GM10266 (cell line): ENCODE results near the gene CRYGC.

Experiments used
- DNase-seq: peaks from one replicate; pipeline ENCODE4 v3.0.0; 2012; ENCODE audit errors: extremely low spot score
- CTCF ChIP-seq: IDR thresholded peaks from 2 replicates; pipeline ENCODE4 v1.5.1; 2012; ENCODE audit warnings: mild to moderate bottlenecking, low read depth; ENCODE audit not compliant: control insufficient read depth, insufficient read depth; ENCODE audit errors: missing control alignments

CRYGC gene

GRCh38 chr2:208164951-208165755 is 35.5 kb upstream of the CRYGC start:
- DNase-seq: no peak
- no peak for TF ChIP-seq CTCF

GRCh38 chr2:208163489-208163888 is 33.9 kb upstream of the CRYGC start, which contains the start of gene CRYGA:
Gene CRYGA, minus strand, starts transcription at chr2:208163589. Its CDS starts 33 bp downstream, at chr2:208163556.
- DNase-seq: no peak
- no peak for TF ChIP-seq CTCF

GRCh38 chr2:208156439-208156838 is 26.8 kb upstream of the CRYGC start:
- no peak for DNase-seq
- no peak for TF ChIP-seq CTCF

GRCh38 chr2:208153156-208153555 is 23.5 kb upstream of the CRYGC start:
- no peak for TF ChIP-seq CTCF
- no peak for DNase-seq

GRCh38 chr2:208150956-208151355 is 21.3 kb upstream of the CRYGC start:
- no peak for DNase-seq
- no peak for TF ChIP-seq CTCF

- DNase-seq: no peak
- TF ChIP-seq CTCF: no peak
Measured at GRCh38 chr2:208150094-208150493, 20.5 kb upstream of the CRYGC start.

GRCh38 chr2:208148803-208149202 is 19.2 kb upstream of the CRYGC start:
- no peak for TF ChIP-seq CTCF

More at GRCh38 chr2:208148803-208149202, 19.2 kb upstream of the CRYGC start:
- no peak for DNase-seq
